AG04449 (cell line): ENCODE measurements around the gene GANC.

Experiments used
- CTCF ChIA-PET: fragments of 350-600 bp; formaldehyde crosslinking; extraction: SDS; loops from one replicate; lab custom pipeline; 2021; ENCODE audit warnings: antibody characterized with exemption; lab: Yijun Ruan, JAX
- POLR2A ChIA-PET: fragments of 400-600, 350-600 bp; formaldehyde crosslinking; extraction: SDS; loops from one replicate; lab custom pipeline; 2020; ENCODE audit warnings: antibody characterized with exemption, inconsistent platforms; lab: Yijun Ruan, JAX
- DNase-seq: peaks from one replicate; pipeline ENCODE4 v3.0.0-alpha.2; 2010; ENCODE audit warnings: low read depth, low spot score
- H3K4me3 ChIP-seq: 2 replicates; pipeline ENCODE4 v1.5.1; 2011; ENCODE audit warnings: low read depth, mild to moderate bottlenecking, control low read depth, low read length
- TF ChIP-seq, protein P1 (sequence below): IDR thresholded peaks from one replicate; pipeline ENCODE4 v1.5.1; 2011; ENCODE audit warnings: mild to moderate bottlenecking, moderate library complexity, low read length, control low read depth, inconsistent platforms; ENCODE audit not compliant: insufficient read depth; ENCODE audit errors: missing control alignments

The GANC gene

DNA sequence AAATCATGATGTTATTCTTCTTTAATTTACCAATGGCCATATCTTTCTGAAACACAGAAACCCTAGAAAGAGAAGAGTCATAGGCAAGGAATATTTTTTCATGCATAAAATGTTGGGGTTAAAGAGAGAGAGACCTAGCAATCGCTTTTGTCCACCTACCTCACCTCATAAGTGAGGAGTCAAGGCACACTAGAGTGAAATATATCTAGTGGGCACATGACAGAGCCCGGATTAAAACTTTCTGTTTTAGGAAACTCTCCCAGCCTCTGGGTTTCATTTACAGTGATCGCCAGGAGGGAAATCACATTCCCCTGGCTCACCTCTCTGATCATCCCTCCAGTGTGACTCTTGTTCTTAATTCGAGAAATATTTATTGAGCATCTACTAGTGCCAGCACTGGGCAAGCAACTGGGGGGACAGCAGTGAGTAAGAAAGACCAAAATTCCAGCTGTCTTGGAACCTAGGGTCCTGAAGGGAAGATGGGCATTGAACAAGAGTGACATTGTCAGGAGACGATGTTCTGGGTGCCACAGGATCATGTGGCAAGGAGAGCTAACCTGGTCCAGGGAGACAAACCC is 87.6 kb downstream of the GANC start:
- ChIA-PET POLR2A (no interaction called here), CTCF (interaction anchor here (2.1 kb wide), 1 partner anchor 25 kb away, joined by 6 read pairs; no protein-coding TSS in a partner anchor)
- DNase-seq: no peak
- TF ChIP-seq, protein P1, sequence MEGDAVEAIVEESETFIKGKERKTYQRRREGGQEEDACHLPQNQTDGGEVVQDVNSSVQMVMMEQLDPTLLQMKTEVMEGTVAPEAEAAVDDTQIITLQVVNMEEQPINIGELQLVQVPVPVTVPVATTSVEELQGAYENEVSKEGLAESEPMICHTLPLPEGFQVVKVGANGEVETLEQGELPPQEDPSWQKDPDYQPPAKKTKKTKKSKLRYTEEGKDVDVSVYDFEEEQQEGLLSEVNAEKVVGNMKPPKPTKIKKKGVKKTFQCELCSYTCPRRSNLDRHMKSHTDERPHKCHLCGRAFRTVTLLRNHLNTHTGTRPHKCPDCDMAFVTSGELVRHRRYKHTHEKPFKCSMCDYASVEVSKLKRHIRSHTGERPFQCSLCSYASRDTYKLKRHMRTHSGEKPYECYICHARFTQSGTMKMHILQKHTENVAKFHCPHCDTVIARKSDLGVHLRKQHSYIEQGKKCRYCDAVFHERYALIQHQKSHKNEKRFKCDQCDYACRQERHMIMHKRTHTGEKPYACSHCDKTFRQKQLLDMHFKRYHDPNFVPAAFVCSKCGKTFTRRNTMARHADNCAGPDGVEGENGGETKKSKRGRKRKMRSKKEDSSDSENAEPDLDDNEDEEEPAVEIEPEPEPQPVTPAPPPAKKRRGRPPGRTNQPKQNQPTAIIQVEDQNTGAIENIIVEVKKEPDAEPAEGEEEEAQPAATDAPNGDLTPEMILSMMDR: no peak
- no peak overlapping the region for H3K4me3 ChIP-seq

DNA sequence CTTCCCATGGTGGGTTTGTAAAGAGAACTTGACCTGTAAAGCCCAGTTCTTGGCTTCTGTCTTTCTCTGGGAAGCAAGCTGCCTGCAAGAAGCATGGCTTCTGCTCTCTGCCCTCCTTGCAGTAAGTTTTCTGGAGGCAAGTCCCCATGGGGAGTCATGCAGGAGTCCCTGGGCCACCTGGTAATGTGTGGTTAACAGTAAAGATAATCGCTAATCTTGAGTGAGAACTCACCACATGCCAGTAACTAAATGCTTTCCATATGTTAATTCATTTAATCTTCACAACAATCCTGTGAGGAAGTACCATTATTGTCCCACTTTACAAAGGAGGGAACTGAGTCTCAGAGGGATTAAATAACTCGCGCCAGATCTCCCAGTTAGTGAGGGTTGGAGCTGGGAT is 90.5 kb downstream of the GANC start:
- TF ChIP-seq, protein P1: no peak

DNA sequence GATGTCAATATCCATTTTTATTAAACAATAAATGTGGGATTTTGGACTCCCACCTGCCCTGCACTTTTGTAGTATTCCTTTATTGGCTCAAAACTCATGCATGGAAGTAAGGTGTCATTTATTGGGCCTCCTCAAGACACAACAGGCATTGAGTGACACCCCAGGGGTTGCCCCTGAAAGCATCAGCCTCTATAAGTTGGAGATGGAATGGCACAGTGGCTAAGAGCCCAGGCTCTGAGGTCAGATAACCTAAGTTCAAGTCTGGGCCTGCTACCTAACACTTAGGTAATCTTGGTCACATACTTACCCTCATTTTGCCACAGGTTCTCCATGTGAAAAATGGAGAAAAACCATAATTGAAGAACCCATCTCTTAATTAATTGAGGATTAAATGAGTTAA is 90.9 kb downstream of the GANC start:
- POLR2A ChIA-PET: no interaction called here
- CTCF ChIA-PET: interaction anchor here (1.2 kb wide), 1 partner anchor 20 kb away, joined by 3 read pairs; no protein-coding TSS in a partner anchor
- H3K4me3 ChIP-seq: no peak overlapping the region
- TF ChIP-seq, protein P1: no peak
- no peak for DNase-seq

More for the DNA sequence above, 90.5 kb downstream of the GANC start:
- CTCF ChIA-PET: interaction anchor here (1.2 kb wide), 1 partner anchor 21 kb away, joined by 3 read pairs; no protein-coding TSS in a partner anchor
- no peak for DNase-seq
- H3K4me3 ChIP-seq: no peak overlapping the region
- POLR2A ChIA-PET: no interaction called here

DNA sequence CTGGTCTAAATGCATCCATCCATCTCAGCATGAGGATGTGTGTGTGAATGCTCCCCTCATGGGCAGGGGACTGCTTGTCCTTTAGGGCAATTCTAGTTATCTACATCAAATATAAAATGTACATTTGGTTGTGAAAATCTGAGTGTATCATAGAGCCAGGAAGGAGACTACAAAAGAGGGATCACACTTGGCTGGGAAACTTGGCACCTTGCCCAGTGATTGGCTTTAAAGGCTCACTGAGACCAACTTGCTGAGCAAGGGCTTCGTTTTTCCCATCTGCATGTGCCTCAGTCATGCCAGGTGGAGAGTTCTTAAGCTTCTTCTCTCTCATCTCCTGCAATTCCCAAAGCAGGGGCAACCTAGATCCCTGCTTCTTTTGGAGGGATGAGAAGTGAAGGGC is 91.5 kb downstream of the GANC start:
- ChIA-PET CTCF (interaction anchor here (1.2 kb wide), 1 partner anchor 20 kb away, joined by 3 read pairs; no protein-coding TSS in a partner anchor), POLR2A (no interaction called here)
- no peak overlapping the region for H3K4me3 ChIP-seq
- TF ChIP-seq, protein P1: no peak
- DNase-seq: no peak

DNA sequence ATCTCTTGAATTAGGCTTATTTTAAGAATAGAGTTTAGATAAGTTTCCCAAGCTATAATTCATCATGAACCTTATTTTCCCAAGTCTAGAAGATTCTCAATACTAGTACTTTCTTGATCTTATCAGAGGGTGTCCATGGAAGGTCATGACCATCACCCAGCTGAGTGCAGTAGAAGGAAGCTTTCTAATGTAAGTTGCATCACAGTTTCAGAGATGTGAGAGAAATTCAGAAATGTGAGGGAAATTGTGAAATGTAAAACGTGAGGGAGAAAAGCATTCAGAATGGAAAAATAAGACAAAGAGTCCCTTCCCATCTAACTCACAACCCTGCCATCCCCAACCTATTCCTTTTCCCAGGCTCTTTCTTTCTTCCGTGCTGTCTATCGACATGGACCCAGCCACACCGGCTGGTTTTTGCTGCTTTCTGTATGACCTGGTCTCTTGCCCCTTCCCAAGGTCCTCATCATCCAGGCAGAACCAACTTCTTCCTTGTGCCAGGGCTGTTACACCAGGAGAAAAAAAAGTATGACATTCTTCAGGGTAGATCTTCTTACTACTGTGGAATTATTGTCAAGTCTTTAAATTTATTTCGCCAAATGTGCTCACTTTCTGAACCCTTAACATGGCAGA is 93.0 kb downstream of the GANC start:
- ChIA-PET POLR2A (no interaction called here), CTCF (no interaction called here)
- TF ChIP-seq, protein P1: no peak
- H3K4me3 ChIP-seq: no peak overlapping the region
- DNase-seq: no peak

DNA sequence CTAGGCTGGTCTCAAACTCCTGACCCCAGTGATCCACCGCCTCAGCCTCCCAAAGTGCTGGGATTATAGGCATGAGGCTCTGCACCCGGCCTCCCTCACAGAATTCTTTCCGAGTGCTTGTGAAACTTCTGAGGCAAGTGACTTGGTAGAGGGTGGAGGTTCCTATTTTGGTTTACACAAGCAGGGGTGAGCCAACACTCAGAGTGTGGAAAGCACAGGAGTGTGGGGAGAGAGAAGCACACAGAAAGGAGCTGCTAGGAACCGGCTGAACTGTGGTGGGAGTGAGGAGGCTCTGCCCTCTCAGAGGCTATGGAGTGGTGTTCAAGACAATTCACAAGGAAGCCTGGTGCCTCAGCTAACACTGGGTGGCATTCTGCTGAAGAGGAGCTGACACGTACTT is 94.0 kb downstream of the GANC start:
- TF ChIP-seq, protein P1: no peak
- ChIA-PET CTCF (interaction anchor here (1.8 to 2.5 kb wide), 2 partner anchors 10 to 18 kb away, joined by 4 to 14 read pairs; no protein-coding TSS in a partner anchor), POLR2A (no interaction called here)
- H3K4me3 ChIP-seq: no peak overlapping the region
- DNase-seq: no peak
